Neural cell (in vitro differentiated cells): Measurements from ENCODE around the gene AMH.

Source experiments
- CTCF ChIP-seq: fragments of 450-650 bp; IDR thresholded peaks from 2 replicates; pipeline ENCODE4 v1.5.1; 2014; ENCODE audit warnings: antibody characterized with exemption, mild to moderate bottlenecking, moderate library complexity; ENCODE audit not compliant: poor library complexity, severe bottlenecking
- EP300 ChIP-seq: fragments of 450-650 bp; conservative IDR thresholded peaks from 2 replicates; pipeline ENCODE4 v1.6.1; 2014; ENCODE audit warnings: antibody characterized with exemption, mild to moderate bottlenecking, moderate library complexity; ENCODE audit not compliant: poor library complexity, severe bottlenecking
- EZH2 ChIP-seq: fragments of 200-600, 300-800 bp; shearing (Covaris generic), sonication (generic); IDR thresholded peaks from 2 replicates; pipeline ENCODE4 v1.6.1; 2014; ENCODE audit warnings: antibody characterized with exemption, low read length, borderline replicate concordance, mild to moderate bottlenecking; ENCODE audit not compliant: insufficient read depth, poor library complexity, severe bottlenecking
- MXI1 ChIP-seq: fragments of 450-650 bp; conservative IDR thresholded peaks from 2 replicates; pipeline ENCODE4 v1.6.1; 2014; ENCODE audit warnings: antibody characterized with exemption, mild to moderate bottlenecking; ENCODE audit not compliant: poor library complexity, severe bottlenecking
- POLR2AphosphoS5 ChIP-seq: IDR thresholded peaks from 2 replicates; pipeline ENCODE4 v1.6.1; 2012
- REST ChIP-seq: IDR thresholded peaks from 2 replicates; pipeline ENCODE4 v1.6.1; 2012; ENCODE audit warnings: borderline replicate concordance
- SMC3 ChIP-seq: fragments of 450-650 bp; conservative IDR thresholded peaks from 2 replicates; pipeline ENCODE4 v1.6.1; 2014; ENCODE audit warnings: antibody characterized with exemption, mild to moderate bottlenecking, moderate library complexity; ENCODE audit not compliant: poor library complexity
- TAF1 ChIP-seq: IDR thresholded peaks from 2 replicates; pipeline ENCODE4 v1.6.1; 2012; ENCODE audit warnings: low read depth

- no peak for TF ChIP-seq REST
- TF ChIP-seq CTCF: no peak
- no peak for TF ChIP-seq EZH2
- no peak for TF ChIP-seq TAF1
- TF ChIP-seq MXI1: no peak
- no peak for TF ChIP-seq POLR2AphosphoS5
- no peak for TF ChIP-seq EP300
- TF ChIP-seq SMC3: no peak
Observed at GRCh38 chr19:2237869-2238153, 11.3 kb upstream of the AMH start.
